MV-4-11 (cell line): Measurements from ENCODE around the gene CYS1.
"Not testable (repeated sequence)": the region's sequence is repeated elsewhere in the genome, so short reads cannot be mapped to it uniquely, and the experiment has no call there.

Experiments
- DNase-seq: peaks from one replicate; lab custom pipeline; 2025; lab: John Stamatoyannopoulos, UW

CYS1 gene, protein sequence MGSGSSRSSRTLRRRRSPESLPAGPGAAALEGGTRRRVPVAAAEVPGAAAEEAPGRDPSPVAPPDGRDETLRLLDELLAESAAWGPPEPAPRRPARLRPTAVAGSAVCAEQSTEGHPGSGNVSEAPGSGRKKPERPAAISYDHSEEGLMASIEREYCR

GRCh38 chr2:10079870-10080535 is at the start of gene CYS1:
Gene CYS1, minus strand, starts transcription at chr2:10080411. Its CDS starts 188 bp downstream, at chr2:10080223.
- no peak for DNase-seq

GRCh38 chr2:10129490-10129889 is 49.3 kb upstream of the CYS1 start:
- DNase-seq = no peak

DNA sequence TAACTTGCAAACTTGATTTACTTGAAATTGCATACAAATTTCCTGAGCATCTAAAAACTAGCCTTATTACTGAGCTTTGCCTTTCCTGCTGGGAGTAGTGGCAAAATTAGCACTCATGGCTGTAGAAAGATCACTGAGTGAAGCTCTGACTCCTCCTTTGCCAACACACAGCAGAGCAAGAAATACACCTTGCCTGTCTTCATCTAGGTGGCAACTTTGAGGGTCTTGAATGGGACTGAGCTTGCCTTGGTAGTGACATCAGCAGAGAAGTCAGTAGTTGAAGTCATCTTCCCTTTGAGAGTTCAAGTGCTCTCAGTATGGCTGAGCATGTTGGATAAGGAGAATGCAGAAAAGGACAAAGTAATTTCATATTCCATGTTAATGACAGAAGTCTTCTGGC is 48.2 kb upstream of the CYS1 start:
- no peak for DNase-seq

GRCh38 chr2:10126632-10127026 is 46.4 kb upstream of the CYS1 start:
- no peak for DNase-seq

GRCh38 chr2:10125842-10126631 is 45.8 kb upstream of the CYS1 start:
- no peak for DNase-seq

DNA sequence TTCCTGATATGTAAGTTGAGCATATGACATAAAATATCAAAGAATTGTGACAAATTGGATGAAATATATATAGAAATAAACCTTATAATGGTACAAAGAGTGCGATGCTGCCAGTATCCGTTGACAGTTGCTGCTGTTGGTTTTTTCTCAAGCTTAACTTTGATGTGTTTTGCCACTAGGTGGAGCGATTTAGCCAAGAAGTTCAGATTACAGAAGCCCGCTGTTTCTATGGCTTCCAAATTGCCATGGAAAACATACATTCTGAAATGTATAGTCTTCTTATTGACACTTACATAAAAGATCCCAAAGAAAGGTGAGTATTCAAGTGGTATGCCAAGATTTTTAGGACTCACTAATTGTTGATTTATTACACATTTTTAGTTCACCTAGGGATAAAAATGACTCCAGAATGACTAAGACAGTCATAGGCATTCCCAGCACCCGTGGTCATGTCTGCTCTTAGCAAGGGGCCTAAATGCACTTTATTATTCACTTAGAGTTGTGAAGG is 44.4 kb upstream of the CYS1 start:
- DNase-seq = peak; percentile 71

GRCh38 chr2:10123281-10123680 is 43.1 kb upstream of the CYS1 start:
- DNase-seq = no peak

DNA sequence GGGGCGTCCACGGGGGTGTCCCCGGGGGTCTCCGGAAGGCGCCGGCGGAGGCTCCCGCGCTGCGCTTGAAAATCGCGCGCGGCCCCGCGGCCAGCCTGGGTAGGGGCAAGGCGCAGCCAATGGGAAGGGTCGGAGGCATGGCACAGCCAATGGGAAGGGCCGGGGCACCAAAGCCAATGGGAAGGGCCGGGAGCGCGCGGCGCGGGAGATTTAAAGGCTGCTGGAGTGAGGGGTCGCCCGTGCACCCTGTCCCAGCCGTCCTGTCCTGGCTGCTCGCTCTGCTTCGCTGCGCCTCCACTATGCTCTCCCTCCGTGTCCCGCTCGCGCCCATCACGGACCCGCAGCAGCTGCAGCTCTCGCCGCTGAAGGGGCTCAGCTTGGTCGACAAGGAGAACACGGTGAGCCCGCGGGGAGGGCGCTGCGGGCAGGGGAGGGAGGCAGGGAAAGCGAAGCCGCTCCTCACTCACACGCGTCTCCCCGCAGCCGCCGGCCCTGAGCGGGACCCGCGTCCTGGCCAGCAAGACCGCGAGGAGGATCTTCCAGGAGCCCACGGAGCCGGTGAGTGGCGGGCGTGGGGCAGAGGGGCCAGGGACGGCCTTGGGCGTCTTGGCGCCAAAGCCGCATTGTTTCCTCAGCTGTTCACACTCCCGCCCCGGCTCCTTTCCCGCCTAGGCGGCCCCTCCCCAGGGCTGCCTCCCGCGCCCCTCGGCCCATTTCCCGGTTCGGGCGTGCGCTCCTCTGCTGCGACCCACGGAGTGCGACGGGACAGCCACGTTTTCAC is 42.5 kb upstream of the CYS1 start, which contains the start of gene RRM2:
Gene RRM2, plus strand, starts transcription at position 240 of the 781 bp plus-strand sequence. Its CDS starts 60 bp downstream, at position 300.
- peak; percentile 91 for DNase-seq

DNA sequence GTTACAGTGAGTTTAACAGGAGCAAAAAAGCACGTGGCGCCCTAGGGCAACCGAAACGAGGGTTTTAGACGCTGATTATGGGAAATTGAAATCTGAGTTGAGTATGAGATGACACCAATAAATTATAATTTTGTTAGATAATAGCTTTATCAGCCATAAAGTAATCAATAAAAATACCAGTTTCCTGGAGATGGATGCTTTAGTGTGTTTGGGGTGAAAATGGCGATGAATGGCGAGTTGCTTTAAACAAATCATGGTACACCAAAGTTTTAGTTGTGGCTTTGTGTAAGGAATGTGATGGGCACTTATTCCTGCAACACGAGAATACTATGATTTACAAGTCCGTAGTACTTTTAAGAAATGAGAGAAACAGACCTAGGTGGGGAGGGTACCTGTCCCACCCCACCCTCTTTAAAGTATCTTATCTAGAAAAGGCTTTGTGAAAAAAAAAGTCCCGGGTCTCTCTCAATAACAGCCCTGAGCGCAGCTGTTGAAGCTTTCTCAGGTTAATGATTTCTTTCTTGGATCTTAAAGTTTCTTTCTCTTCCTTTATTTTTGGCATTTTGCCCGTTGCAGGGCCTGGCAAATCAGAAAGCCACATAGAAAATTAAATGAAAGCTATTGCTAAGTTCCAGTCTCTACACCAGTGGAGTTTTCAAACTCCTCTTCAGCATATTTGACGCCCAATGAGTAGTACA is 40.8 kb upstream of the CYS1 start:
- peak; percentile 45 for DNase-seq

GRCh38 chr2:10120158-10120876 is 40.1 kb upstream of the CYS1 start:
- peak; percentile 93 for DNase-seq

DNA sequence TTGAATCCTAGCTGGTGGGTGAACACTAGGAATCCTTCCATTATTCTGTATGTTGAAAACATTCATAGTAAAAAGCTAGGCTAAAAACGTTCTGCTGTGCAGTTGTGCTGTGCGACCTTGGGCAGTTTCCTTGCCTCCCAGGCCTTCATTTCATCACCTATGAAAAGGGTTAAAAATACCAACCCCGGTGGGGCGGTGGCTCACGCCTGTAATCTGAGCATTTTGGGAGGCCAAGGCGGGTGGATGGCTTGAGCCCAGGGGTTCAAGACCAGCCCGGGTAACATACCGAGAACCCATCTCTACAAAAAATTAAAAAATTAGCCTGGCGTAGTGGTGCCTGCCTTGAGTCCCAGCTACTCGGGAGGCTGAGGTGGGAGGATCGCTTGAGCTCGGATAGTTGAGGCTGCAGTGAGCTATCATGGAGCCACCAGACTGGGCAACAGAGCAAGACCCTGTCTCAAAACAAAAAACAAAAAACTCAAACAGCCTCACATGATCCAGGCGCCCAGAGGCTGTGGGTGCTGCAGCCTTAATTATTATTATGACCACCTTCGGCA is 39.5 kb upstream of the CYS1 start:
- DNase-seq = no peak

GRCh38 chr2:10119027-10119325 is 38.8 kb upstream of the CYS1 start:
- no peak for DNase-seq

DNA sequence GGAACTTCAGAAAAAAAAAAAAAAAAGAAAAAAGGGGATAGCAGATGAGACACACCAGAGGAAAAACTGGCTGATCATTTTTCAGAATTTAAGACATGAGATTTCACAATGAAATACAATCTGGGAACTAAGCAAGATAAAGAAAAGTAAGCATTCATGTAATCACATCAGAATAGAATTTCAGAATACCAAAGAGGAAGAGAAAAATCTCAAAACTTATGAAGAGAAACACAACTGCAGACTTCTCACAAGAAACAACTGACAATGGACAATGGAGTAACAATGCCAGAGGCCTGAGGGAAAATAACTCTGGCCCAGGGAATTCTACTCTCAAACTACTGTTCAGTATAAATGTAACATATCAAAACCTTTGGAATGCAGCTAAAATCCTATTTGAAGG is 29.1 kb upstream of the CYS1 start:
- no peak for DNase-seq

DNA sequence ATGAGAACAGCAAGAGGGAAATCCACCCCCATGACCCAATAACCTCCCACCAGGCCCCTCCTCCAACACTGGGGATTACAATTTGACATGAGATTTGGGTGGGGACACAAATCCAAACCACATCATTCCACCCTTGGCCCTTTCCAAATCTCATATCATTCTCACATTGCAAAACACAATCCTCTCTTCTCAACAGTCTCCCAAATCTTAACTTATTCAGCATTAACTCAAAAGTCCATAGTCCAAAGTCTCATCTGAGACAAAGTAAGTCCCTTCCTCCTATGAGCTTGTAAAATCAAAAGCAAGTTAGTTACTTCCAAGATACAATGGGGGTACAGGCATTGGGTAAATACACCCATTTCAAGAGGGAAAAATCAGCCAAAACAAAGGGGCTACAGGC is 24.7 kb upstream of the CYS1 start:
- DNase-seq = not testable (repeated sequence)

DNA sequence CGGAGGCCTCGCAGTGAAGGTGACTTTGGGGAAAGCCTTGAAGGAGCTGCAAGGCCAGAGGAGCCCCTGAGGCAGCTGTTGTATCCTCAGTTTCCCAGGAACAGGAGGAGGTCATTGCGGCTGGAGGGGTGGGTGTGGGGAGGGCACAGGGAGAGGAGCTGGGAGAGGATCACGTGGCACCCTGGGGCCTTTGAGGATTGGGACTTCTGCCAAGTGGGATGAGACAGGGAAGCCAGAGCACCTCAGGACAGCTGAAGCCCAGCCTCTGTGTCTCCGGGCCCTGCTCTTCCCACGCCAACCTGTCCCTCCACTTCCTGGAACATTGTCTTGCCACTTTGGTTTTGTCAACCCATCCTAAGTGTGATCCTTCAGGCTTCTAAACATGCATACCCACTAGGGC is 23.0 kb upstream of the CYS1 start:
- no peak for DNase-seq

DNA sequence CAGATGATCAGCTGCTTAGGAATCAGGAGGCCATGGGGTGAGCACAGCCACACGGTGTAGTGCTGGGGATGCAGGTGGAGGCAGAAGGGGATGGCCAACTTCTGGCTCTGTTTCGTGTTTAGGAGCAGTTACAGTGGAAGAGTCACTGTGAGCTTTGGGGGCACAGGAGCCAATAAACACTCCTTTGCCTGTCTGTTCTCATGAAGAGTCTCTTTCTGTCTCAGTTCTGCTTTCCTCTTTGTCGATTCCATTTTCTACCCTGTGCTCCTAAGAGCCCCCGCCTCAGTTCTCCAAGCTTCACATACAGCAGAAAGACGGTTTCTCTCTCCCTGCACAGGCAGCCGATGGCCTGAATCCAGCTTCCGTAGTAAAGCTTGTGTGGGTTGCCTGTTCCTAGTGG is 21.3 kb upstream of the CYS1 start:
- DNase-seq = peak; percentile 59

GRCh38 chr2:10097352-10098148 is 17.3 kb upstream of the CYS1 start:
- DNase-seq = peak; percentile 21

GRCh38 chr2:10096641-10097040 is 16.4 kb upstream of the CYS1 start:
- DNase-seq = no peak

- DNase-seq = no peak
These were observed 15.0 kb upstream of the CYS1 start for GRCh38 chr2:10095175-10095574.

DNA sequence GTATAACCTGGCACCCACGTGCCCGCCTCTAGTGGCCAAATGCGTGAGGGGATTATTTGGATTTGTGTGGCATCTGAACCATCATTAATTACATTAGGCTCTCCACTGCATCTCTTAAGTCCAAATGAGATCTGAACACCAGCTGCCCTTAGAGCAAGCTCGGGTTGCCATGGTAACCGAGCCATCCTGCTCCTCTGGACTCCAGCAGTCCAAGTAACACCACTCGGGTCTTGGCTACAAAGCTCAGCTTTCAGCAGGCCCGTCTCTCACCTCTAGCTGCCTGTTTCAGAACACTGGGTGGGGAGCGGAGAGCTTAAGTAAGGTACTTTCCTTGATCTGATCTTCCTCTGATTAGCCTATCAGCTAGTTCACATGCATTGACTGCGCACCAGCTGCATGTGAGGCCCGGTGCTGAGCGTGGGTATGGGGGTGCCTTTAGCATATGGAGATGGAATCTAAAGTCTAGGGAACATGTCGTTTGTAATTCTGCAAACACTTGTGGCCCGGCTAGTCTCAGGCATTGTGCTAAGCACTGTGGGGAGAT is 14.1 kb upstream of the CYS1 start:
- no peak for DNase-seq
